Metanephros (tissue), 2 donors: ENCODE results near the gene C1R. TPM values are rescaled to one million over a fixed set of nuclear protein-coding genes. Genes with fewer than 3 reads are reported as not detected.

Source experiments
- small RNA-seq: library from RNA; depleted of rRNA; stranded (forward); fragments of <200 nt; gene quantifications from one replicate; pipeline ENCODE3, GENCODE V24; 2014; ENCODE audit warnings: low replicate concordance
- total RNA-seq: library from RNA; depleted of rRNA; stranded (reverse); fragments of >200 nt; gene quantifications from one replicate; pipeline ENCODE4 v1.2.3, GENCODE V29; 2014

C1R gene
- 108 TPM for total RNA-seq

DNA sequence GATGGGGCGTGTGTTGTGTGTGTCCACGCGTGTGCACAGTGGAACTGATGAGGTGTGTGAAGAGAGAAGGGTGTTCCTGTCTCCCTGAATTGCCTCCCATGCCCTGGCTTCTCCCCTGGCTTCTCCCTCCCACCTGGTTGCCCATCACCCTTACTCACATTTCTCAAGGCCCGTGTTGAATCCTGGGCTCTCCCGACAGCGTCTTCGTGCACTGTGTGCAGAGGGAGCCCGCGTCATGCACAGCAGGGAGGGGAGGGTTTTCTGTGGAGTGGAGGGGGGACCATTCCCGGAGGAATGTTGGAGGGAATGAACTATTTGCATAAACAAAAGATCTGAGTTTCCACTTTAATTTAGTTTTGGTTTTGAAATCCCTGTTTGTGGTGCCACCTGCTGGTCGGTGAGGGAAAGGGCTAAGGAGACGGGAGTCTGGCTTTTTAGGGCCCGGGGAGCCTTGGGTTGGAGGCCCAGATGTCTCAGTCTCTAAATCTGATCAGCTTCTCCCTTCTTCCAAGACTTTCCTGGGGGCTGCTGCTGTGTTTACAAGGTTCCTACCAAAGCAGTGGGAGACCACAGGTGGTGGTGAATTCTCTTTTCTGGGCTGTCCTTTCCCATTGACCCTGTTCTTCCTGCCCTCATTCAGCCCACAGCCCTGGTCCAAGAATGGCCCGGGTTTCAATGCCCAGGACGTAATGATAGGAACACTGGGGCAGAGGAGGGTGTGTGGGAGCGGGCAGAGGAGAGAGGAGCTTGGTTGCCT, at the start of gene C1R:
Gene C1R, minus strand, starts transcription at position 217 of the 757 bp plus-strand sequence. Its CDS starts 57 bp downstream, at position 160.

DNA sequence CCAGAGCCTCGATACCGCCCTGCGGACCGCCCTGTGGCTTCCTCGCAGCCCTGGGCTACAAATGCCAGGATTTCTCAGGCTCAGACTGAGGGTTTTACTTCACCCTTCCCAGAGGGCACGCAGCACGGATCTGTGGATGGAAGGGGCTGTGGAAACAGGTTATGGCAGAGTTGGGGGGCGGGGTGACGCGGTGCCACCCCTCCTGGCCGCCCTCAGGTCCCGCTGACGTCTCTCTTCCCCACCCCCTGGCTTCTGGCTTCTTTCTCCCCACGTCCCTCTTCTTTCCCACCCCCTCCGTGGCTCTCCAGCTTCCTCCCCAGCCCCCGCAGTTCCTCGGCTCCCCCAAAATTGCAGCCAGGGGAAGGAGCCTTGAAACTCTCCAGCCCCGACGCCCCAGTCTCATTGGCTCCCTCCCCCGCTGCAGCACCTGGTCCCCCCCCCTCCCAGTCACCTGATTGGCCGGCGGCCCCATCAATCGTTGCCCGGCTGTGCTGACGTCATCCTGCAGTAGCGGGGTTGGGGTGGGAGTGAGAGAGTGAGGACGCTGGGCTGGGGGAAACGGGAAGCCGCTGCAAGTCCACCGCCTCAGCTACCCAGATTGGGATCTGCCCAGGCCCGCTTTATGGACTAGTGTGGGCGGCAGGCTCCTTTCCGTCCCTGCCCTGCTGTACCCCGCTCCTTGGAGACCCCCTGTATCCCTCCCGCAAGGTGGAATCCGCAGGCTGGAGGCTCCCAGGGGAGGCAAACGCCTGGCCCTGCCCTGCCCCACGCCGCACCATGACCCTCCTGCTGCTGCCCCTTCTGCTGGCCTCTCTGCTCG, 37.8 kb upstream of the C1R start, which contains the start of gene CLSTN3:
Gene CLSTN3, plus strand, starts transcription at position 500 of the 820 bp plus-strand sequence. Its CDS starts 278 bp downstream, at position 778.

DNA sequence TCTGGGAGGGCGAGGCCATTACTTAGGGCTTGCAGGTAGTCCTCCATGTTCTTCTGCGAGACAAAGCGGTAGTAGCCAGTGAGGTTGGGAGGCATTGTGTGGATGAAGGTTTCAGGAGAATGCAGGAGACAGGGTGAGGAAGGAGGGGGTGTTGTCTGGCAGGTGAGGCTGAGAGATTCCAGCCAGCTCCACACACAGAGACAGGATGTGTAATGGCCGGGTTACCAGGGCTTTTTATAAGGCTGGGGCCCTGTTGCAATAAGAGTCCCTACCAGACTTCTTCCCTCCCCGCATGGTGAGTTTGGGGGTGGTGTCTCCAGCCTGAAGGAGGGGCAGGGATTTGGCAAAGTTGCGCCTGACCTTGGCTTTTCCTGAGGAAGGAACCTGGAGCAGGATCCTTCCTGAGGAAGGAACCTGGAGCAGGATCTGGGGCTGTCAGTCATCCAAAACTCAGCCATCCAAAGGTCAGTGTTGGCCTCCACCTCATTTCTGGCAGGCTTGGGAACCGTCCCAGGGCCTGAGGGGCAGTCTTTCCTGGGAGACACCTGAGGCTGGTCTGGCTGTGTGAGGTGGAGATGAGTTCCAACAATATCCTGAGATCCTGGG, 36.5 kb upstream of the C1R start, which contains the start of gene RBP5:
Gene RBP5, minus strand, starts transcription at position 209 of the 606 bp plus-strand sequence. Its CDS starts 114 bp downstream, at position 95.

DNA sequence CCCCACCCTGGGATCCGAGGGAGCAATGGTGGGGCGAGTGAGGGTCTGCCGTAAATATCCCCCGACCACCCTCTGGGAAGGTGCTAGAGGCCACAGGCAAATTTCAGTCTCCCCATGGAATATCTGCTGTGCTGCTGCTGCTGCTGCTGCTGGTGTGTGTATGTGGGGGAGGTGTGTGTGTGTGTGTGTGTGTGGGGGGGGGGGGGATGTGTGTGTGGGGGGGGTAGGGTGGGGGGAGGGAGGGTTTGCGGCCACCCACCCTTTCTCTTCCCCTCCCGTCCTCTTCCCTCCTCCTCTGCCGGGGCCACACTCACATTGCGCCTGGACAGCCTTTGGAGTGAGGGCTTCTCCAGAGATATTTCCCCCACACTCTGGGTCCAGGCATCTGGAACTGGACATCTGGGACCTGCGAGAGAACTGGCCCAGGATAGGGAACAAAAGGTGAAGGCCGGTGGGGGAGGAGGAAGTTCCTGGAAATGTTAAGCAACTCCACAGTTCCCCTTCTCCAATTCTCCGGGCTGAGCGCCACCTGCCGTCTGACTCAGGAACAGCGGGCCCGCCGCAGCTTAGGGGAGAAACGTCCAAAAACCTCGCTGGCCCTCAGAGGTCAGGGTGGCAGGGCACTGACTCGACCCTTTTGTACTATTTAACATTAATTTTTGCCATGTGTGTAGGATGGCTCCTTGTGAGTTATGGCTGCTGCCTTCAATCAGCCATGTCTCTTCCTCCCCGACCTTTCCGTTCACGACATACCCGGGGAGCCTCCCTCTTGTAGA, 16.7 kb upstream of the C1R start, which contains the start of gene C1RL:
Gene C1RL, minus strand, starts transcription at position 419 of the 776 bp plus-strand sequence. Its CDS starts 34 bp downstream, at position 385.

DNA sequence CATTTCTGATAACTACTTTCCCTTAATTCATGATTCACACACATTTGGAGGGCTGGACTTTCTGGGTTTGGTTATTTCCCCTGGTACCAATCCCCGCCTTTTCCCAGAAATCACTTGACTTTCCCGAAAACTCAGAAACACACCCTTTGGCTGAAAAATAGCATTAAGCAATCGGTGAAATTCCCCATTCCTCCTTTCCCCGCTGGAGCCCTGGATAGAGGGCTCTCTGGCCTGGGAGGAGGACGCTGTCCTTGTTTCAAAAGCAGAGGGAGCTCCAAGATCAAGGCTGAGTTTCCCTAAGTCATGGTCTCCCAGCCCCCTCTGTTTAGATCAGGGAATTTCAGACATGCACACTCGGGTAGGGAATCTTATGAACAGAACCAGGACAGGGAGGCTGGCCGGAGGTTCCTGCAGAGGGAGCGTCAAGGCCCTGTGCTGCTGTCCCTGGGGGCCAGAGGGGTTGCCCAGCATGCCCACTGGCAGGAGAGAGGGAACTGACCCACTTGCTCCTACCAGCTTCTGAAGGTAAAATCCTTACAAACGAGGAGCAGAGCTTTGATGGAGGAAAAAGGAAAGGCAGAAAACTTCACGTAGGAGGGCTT, 31.8 kb downstream of the C1R start, which contains the start of gene C1S:
Gene C1S, plus strand, starts transcription at position 366 of the 602 bp plus-strand sequence. CDS start 1,195 bp downstream, outside the sequence.

Small RNAs within 50 kb of the gene (small RNA-seq; reads per million reads assigned to genes)
- gene AC006512.1 (not detected), gene RNU6-485P (not detected)

Other genes with a start within 250 kb of the C1R start
- 18.0 TPM for gene CDCA3, start 241.2 kb downstream of the C1R start, total RNA-seq
- gene USP5, start 240.3 kb downstream of the C1R start, total RNA-seq = 49.5 TPM
- 430 TPM for gene TPI1, start 224.9 kb downstream of the C1R start, total RNA-seq
- 11.3 TPM for gene SPSB2, start 219.1 kb downstream of the C1R start, total RNA-seq
- gene LRRC23, start 187.6 kb downstream of the C1R start, total RNA-seq = 7.8 TPM
- 5.7 TPM for gene ENO2, start 177.9 kb downstream of the C1R start, total RNA-seq
- 77.0 TPM for gene ATN1, start 164.5 kb downstream of the C1R start, total RNA-seq
- not detected for gene RNU7-1, start 148.6 kb downstream of the C1R start, total RNA-seq
- 146 TPM for gene C12orf57, start 148.4 kb downstream of the C1R start, total RNA-seq
- 21.1 TPM for gene PTPN6, start 141.1 kb downstream of the C1R start, total RNA-seq
- 186 TPM for gene PHB2, start 121.8 kb downstream of the C1R start, total RNA-seq
- 26.9 TPM for gene EMG1, start 121.5 kb downstream of the C1R start, total RNA-seq
- gene LPCAT3, start 74.0 kb downstream of the C1R start, total RNA-seq = 32.3 TPM
- gene C1S, start 31.7 kb downstream of the C1R start, total RNA-seq = 87.9 TPM
- 67.3 TPM for gene C1RL, start 16.8 kb upstream of the C1R start, total RNA-seq
- 17.7 TPM for gene RBP5, start 36.4 kb upstream of the C1R start, total RNA-seq
- 76.3 TPM for gene CLSTN3, start 37.9 kb upstream of the C1R start, total RNA-seq
- gene PEX5, start 97.2 kb upstream of the C1R start, total RNA-seq = 39.7 TPM
- not detected for gene ACSM4, start 211.6 kb upstream of the C1R start, total RNA-seq